H54 (cell line): ENCODE results near the gene COBLL1.
A peak's percentile ranks its signal among the peaks of the same experiment; 100 is the strongest.

Experiments used
- DNase-seq: peaks from one replicate; pipeline ENCODE4 v3.0.0; 2011; ENCODE audit warnings: low spot score, mixed read lengths; ENCODE audit not compliant: insufficient read length
- FAIRE-seq: peaks from 3 replicates; lab custom pipeline; 2011; peaks lifted over from hg19 to GRCh38; lab: Jason Lieb, UNC
- POLR2A ChIP-seq: IDR thresholded peaks from 2 replicates; pipeline ENCODE4 v1.6.1; 2011; ENCODE audit warnings: low read depth, mild to moderate bottlenecking, low read length

COBLL1 gene

DNA sequence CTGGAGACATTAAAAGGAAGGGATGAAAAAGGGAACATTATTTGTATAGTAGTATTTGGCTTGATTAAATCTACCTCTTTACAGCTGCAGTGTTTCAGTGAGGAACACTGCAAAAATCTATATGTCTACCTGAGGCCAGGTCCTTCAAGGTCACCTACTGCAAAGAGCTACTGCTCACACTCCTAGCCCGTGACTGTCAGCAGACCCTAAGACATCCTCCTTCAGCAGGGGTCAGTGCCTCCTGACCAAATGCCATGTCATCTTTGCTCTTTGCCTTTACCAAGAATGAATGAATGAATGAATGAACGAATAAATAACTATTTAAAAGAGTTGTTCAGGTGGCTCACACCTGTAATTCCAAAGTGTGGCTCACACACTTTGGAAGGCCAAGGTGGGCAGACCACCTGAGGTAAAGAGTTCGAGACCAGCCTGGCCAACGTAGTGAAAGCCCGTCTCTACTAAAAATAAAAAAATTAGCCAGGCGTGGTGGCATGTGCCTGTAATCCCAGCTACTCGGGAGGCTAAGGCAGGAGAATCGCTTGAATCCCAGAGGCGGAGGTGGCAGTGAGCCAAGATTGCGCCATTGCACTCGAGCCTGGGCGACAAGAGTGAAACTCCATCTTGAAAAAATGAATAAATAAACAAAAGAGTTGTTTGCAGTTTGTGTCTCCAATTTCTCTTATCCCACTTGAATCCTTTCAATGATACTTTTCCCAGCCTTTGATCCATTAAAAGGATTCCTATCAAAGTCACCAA, 136.0 kb downstream of the COBLL1 start:
- DNase-seq (no peak), FAIRE-seq (no peak)
- no peak for TF ChIP-seq POLR2A

DNA sequence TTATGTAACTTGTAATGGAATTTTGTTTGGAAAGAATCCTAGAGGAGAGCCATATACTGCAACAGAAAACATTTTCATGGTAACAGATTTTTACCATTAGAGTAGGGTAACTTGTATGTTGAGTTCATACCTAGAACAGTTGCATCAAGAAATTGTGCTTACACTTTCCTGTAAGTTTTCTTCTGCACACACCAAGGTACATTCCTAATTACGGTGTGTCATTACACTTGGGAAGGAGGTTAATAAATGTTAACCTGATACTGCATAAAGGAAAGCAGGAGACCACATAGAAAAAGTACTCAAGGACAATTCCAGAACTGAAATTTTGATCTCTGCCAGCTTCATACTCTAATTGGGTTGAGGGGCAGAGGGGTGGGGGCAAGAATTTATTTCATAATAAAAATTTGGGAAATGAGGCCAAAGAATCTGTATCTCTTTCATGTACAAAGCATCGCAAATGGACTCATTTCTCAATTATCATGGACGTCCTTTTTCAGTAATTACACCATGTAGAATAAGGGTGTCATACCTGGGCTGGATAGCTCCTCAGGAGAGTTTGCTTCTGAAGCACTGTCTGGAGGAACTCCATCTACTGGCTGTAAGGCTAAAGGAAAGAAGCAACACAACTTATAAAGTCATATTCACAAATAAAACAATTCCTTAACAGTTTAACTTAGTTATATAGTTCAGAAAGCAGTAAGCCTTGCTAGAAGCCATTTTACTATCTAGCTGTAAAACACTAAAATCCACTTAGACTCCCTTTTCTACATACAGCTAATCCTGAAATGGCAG, 137.5 kb downstream of the COBLL1 start:
- FAIRE-seq, result no peak
- no peak for DNase-seq
- no peak for TF ChIP-seq POLR2A

DNA sequence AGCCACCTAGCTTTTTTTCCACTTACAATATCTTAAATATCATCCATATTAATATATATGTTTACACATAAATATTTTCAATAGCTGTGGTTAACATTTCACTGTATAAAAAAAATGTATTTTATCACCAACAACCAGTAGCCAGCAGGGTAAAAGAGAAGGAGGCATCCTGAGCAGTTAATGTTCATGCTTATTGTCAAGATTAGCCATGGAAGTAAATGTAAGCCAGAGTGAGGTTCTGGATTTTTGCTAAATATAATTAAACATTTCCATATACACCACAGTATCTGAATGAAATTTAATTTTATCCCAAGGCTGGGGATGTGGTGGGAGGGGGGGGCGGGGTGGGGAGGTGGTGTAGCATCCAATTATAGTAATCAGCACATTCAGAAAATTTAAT, 140.1 kb downstream of the COBLL1 start:
- TF ChIP-seq POLR2A, result no peak
- FAIRE-seq, result no peak
- DNase-seq, result no peak

DNA sequence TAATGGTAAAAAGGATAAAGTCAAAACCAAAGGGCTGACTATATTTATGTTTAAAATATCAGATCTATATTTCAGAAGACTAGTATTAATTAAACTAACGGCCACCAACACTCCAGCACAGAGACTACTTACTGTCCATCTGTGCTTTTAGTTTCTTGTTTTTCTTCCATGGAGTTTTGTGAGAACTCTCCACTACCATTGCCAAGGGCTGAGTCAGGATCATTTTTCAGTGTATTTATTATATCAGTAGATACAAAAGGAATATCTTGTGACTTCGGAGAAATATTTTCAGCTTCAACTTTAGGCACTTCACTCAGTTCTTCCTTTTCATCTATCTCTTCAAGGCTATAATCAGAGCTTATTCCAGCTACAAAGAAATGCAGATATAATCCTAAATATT, 141.2 kb downstream of the COBLL1 start:
- no peak for TF ChIP-seq POLR2A
- no peak for FAIRE-seq
- DNase-seq, result no peak

DNA sequence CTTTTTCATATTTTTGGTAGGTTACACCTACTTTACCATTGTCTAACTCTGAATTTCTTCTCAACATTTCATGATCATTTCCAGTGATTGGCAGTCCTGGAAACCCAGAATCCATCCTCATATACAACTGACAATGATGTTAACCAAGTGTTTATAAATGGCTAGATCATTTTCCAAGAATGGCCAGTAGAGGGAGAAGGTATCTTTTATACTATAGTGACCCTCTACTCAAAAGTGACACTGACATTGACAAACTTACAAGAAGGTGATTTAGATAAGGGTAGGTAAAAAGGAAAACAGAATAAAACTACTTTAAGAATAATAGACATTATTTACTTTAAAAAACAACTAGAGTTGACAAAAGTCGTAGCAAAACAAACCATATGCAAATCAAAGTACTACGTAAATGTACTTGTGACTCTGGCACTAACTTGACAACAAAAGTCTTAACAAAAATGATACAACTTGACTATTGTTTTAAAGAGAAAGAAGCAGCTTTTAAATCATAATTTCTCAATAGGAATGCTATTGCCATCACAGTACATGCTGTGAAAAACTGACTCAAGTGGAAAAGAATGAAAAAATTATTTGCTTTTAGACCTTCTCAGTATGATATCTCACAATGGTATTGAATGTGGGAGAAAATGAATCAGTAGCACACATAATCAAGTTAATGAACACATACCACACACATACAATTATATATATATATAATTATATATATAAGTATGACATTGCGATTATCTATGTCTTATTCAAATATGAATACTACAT, 143.7 kb downstream of the COBLL1 start:
- DNase-seq (no peak), FAIRE-seq (peak; percentile 70)
- TF ChIP-seq POLR2A, result no peak

DNA sequence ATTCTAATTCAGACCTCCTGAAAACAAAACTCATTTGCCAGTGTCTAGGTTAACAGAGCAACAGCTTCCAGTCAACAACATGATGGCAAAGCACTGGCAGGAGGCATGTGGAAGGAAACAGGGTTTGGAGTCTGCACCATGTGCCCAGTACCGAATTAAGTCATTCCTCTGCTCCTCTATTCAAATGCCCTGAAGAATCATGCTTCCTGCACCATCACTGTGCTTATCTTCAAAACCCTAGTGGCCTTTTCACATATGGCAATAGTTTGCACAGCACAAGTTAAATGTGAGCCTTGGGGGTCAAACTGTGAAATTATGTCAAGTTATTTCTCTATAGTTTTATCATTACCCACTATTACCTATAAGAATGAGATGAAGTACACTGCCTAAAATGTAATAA, 145.0 kb downstream of the COBLL1 start:
- FAIRE-seq (peak; percentile 55), DNase-seq (no peak)
- TF ChIP-seq POLR2A, result no peak

DNA sequence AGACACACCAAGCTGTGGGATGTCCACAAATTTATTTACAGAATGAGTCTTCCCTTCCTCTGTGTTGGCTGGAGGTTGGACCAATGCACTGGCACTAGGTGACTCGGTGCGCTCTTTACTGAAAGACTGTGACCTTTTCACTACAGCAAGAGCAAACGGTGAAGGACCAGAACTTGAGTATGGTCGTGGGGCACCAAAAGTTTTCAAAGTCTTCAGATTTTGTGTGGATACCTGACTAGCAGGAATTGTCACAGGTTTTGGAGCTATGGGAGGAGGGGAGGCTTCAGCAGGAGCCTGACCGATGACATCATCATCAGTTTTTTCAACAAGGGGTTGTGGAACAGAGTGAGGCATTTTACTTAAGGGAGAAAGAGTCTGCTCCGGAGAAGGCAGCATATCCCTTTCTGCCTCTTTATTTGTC, 147.3 kb downstream of the COBLL1 start:
- no peak for TF ChIP-seq POLR2A
- no peak for FAIRE-seq
- DNase-seq, result no peak

DNA sequence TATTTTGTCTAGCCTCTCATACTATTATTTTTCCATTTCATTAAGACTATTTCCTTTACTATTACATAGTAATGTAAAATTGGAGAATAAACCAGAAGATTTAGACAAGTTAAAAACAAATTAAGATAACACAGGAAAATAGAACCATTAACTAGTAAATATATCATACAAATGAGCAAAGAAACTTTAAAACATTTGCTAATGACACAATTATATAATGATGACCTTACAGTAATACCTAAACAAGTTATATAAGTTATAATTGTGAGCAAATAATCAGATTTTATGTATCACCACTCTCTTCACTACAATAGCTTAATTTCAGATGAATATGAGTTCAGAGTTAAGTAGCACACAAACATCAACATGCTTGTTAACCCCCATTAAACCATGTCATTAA, 147.8 kb downstream of the COBLL1 start:
- FAIRE-seq (no peak), DNase-seq (no peak)
- TF ChIP-seq POLR2A, result no peak

DNA sequence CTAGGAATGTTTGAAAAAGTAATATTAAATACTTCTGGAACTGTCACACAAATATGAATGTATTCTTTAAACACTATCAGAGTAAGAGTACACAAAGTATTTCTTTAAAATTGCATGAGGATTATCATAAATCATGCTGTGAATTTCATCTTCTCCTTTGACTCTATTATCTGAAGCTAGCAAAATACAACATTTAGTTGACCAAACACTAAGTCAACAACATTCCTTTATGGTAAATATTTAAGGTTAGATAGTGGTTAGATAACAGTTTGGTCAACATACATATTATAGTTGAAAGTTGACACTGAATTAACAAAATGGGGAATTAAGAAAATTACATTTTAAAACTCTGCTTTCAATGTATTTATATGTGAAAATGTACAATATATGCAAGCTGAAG, 148.2 kb downstream of the COBLL1 start:
- TF ChIP-seq POLR2A, result no peak
- DNase-seq (no peak), FAIRE-seq (no peak)

DNA sequence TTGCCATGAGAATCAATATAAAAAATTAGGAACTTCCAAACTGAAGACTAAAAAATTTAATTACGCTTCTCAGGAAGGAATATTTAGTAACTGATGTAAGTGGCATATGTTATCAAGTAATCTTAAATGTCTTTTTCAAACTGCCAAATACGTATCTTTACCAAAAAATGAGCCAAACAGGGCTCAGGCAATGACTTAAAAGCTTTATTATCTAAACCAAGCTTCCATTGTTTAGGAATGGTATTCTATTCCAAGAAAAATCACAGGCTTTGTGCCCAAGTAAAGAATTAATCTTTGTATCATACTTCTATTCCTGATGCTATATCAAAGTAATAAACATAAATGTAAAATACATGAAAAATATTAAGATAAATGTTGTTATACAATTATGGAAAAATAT, 148.7 kb downstream of the COBLL1 start:
- FAIRE-seq (no peak), DNase-seq (no peak)

DNA sequence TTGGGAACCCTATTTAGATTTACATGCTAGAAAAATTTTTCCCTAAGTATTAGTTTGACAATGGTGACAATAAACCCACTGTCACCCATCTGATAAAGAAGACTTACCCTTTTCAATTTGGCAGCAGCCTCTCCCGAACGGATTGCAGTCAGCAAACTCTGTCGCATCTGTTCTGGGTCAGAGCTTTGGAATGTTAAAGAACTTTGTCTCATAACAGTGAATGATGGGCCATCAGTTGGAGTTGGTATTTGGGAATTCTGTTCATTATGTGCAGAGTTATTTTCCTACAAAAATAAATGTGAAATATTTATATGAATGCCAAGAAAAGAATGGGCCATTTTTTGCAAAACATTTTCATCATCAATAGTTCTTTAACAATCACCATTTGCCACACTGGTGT, 149.5 kb downstream of the COBLL1 start:
- no peak for FAIRE-seq
- no peak for TF ChIP-seq POLR2A
- no peak for DNase-seq

More for the DNA sequence above, 148.7 kb downstream of the COBLL1 start:
- TF ChIP-seq POLR2A, result no peak

DNA sequence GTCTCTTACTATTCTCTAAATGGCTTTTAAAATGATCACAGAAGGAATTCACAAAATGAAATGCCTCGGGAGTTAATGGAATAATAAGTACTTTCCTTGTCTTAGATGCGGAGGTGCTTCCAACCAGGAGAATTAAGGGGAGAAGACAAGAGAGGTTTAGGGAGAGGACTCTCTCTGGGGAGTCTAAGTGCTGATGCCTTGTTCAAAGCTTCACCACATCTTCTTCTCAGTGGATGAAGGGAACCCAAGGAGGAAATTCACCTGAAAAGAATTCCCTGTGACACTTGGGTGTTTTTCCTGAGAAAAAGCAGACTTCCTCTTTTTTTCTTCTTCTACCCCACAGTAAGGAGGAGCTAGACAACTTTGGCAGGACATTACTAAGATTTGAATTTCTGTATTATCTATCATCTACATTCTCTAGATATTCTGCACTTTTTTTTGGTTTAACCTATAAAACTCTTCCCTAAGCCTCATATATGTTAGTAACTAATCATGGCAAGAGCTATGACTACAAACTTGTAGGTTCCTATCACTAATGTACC, 150.2 kb downstream of the COBLL1 start:
- TF ChIP-seq POLR2A, result no peak
- no peak for DNase-seq
- no peak for FAIRE-seq

DNA sequence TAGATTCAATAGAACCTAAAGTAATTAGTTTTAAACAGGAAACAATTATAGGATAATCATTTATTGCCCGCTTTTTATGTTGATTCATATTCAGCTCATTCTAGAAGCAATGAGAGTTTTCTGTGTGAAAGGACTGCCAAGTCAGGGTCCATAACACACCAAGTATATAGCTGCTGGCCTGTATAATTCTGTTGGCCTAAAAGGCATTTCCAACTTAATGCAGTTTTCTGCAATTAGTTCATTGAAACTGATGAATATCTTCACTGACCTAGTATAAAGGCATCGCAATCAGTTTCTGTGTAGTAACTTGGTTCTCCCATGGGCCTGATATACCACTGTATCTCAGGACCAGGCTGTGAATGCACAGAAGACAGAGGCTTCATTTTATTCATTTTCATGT, 151.3 kb downstream of the COBLL1 start:
- DNase-seq, result no peak
- no peak for TF ChIP-seq POLR2A
- FAIRE-seq, result no peak
